Astrocyte of the cerebellum (primary cell): Measurements from ENCODE around the gene USH1G.

Experiments used
- DNase-seq: peaks from one replicate; pipeline ENCODE4 v3.0.0-alpha.2; 2011; ENCODE audit warnings: low read depth
- H3K4me3 ChIP-seq: 2 replicates; pipeline ENCODE4 v1.5.1; 2011; ENCODE audit warnings: mild to moderate bottlenecking, low read depth, low read length, moderate library complexity
- in situ Hi-C: cut with HindIII; loops from 2 replicates; pipeline ENCODE4 v1.10.0; 2017; ENCODE audit warnings: low sequenced_read_pairs
- TF ChIP-seq, protein P1 (sequence below): IDR thresholded peaks from 2 replicates; pipeline ENCODE4 v1.5.1; 2012; ENCODE audit warnings: low read length, low read depth, moderate library complexity, mild to moderate bottlenecking; ENCODE audit errors: missing control alignments

USH1G gene

DNA sequence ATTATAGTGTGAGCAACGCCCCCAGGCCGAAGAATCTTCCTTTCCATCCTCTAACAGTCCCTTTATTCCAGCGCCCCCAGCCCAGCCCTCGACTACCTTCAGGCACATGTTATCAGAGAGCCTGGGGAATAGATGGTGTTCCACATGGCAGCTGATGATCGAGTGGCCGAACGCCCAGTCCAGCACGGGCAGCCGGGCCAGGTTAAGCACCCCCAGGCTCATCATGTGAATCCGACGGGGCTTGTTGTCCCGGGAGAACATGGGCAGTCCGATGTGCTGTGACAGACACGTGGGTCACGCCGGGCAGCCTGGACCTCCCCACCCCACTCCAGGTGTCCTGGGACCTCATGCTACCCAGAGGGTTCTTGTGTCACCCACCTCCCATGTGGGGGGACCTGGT, 43.7 kb downstream of the USH1G start:
- TF ChIP-seq, protein P1, sequence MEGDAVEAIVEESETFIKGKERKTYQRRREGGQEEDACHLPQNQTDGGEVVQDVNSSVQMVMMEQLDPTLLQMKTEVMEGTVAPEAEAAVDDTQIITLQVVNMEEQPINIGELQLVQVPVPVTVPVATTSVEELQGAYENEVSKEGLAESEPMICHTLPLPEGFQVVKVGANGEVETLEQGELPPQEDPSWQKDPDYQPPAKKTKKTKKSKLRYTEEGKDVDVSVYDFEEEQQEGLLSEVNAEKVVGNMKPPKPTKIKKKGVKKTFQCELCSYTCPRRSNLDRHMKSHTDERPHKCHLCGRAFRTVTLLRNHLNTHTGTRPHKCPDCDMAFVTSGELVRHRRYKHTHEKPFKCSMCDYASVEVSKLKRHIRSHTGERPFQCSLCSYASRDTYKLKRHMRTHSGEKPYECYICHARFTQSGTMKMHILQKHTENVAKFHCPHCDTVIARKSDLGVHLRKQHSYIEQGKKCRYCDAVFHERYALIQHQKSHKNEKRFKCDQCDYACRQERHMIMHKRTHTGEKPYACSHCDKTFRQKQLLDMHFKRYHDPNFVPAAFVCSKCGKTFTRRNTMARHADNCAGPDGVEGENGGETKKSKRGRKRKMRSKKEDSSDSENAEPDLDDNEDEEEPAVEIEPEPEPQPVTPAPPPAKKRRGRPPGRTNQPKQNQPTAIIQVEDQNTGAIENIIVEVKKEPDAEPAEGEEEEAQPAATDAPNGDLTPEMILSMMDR, result no peak
- in situ Hi-C loops, result no loop called here
- H3K4me3 ChIP-seq, result no peak overlapping the region
- no peak for DNase-seq

DNA sequence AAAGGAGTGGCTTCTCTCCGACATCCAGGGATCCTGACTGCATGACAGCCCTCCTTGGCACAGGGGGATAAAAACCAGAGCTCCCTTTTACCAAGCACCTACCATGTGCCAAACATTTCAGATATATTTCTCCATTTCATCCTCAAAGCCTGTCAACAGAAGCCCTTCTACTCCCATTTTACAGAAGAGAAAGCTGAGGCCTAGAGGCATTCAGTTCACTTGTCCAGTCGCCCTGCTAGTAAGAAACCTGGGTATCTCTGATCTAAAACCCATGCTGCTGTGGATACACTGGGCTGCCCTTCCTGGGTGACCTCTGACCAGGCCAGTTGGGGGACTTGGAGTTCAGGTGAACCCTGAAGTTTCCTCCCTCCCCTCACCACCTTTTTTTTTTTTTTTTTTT, 44.4 kb downstream of the USH1G start:
- H3K4me3 ChIP-seq, result no peak overlapping the region
- DNase-seq, result no peak
- in situ Hi-C loops, result no loop called here
- TF ChIP-seq, protein P1, result no peak

GRCh38 chr17:74877592-74878548, 45.2 kb downstream of the USH1G start:
- no peak for DNase-seq
- H3K4me3 ChIP-seq, result no peak overlapping the region
- in situ Hi-C loops, result no loop called here
- TF ChIP-seq, protein P1, result no peak

DNA sequence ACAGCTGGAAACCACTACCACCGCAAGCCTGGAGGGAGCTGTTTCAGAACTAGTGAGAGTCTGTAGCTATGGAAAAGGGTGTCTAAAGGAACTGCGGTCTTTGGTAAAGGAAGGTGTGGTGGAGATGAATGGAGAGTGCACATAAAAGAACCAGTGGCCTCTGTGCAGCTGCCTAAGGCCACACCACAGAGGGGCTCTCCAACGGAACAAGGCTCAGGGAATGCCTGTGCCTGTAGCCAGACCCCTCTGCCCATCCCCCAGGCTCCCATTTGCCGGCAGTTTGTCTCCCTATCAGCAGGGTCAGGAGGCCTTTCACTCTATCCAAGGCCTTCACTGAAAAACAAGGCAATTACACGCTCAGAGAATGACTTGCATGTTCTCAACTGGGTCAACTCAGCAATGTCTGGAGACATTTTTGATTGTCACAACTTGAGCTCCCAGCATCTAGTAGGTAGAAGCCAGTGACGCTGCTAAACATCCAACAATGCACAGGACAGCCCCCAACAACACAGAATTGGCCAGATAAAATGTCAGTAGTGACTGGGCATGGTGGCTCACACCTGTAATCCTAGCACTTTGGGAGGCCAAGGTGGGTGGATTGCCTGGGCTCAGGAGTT, 47.0 kb downstream of the USH1G start:
- H3K4me3 ChIP-seq, result no peak overlapping the region
- no peak for DNase-seq
- TF ChIP-seq, protein P1, result no peak
- in situ Hi-C loops, result no loop called here

- TF ChIP-seq, protein P1, result no peak
- no peak for DNase-seq
- in situ Hi-C loops, result no loop called here
- no peak overlapping the region for H3K4me3 ChIP-seq
Measured at GRCh38 chr17:74875155-74875976, 47.7 kb downstream of the USH1G start.

DNA sequence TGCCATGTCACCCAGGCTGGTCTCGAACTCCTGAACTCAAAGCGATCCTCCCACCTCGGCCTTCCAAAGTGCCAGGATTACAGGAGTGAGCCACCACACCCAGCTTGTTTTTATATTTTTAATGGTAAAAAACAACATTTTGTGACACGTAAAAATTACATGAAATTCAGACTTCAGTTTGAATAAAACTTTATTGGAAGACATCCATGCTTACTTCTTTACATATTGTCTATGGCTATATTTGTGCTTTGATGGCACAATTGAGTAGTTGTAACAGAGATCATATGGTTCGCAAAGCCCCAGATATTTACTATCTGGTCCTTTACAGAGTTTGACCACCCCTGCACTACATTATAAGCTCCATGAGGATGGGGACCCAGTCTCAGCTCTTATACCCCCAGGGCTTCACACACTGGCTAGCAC, 48.4 kb downstream of the USH1G start:
- H3K4me3 ChIP-seq, result no peak overlapping the region
- in situ Hi-C loops, result no loop called here
- TF ChIP-seq, protein P1, result no peak
- DNase-seq, result no peak
